Loucy (cell line): ENCODE results near the gene ACTL6B.

Experiments
- EZH2phosphoT487 ChIP-seq: fragments of 200-600 bp; IDR thresholded peaks from 2 replicates; pipeline ENCODE4 v1.6.1; 2018; ENCODE audit warnings: antibody characterized with exemption, mild to moderate bottlenecking, moderate library complexity, borderline replicate concordance
- TF ChIP-seq, protein P1 (sequence below): fragments of 200-600 bp; sonication (generic); conservative IDR thresholded peaks from 2 replicates; pipeline ENCODE4 v1.5.1; 2014; ENCODE audit warnings: mild to moderate bottlenecking, antibody characterized with exemption, low read length

DNA sequence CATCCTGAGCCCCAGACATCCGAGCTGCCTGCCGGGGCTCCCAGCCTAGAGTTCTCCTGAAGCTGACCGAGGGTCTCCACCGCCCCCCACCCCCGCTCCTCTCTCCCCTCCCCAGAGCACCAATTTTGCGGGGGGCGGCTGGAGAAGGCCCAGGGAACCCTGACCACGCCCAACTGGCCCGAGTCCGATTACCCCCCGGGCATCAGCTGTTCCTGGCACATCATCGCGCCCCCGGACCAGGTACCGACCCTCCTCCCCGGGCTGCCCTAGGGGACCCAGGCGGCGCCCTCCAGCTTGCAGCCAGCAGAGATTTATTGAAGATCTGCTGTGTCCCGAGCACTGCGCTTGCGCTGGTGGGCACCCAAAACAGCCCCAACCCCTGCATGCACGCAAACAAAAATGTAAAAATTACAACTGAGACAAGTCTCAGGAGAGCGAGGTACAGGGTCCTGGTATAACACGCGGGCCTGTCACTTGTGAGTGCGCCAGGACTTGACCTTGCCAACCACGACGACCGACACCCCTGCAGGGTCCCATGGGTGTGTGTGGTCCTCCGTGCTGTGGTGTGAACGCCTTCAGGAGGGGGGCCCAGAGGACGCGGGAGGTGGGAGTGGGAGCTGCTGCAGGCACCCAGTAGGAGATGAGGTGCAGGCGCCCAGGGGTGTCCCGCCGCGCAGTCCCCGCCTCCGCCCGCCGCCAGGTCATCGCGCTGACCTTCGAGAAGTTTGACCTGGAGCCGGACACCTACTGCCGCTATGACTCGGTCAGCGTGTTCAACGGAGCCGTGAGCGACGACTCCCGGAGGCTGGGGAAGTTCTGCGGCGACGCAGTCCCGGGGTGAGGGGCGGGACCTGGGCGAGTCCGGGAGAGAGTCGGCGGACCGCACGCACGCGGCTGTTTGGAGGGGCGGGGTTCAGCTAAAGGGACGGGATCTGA is 51.0 kb downstream of the ACTL6B start:
- TF ChIP-seq, protein P1, sequence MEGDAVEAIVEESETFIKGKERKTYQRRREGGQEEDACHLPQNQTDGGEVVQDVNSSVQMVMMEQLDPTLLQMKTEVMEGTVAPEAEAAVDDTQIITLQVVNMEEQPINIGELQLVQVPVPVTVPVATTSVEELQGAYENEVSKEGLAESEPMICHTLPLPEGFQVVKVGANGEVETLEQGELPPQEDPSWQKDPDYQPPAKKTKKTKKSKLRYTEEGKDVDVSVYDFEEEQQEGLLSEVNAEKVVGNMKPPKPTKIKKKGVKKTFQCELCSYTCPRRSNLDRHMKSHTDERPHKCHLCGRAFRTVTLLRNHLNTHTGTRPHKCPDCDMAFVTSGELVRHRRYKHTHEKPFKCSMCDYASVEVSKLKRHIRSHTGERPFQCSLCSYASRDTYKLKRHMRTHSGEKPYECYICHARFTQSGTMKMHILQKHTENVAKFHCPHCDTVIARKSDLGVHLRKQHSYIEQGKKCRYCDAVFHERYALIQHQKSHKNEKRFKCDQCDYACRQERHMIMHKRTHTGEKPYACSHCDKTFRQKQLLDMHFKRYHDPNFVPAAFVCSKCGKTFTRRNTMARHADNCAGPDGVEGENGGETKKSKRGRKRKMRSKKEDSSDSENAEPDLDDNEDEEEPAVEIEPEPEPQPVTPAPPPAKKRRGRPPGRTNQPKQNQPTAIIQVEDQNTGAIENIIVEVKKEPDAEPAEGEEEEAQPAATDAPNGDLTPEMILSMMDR = no peak
- TF ChIP-seq EZH2phosphoT487 = no peak
